Sigmoid colon (tissue), 3 donors: ENCODE measurements around the gene TLE7.

Source experiments
- CTCF ChIP-seq, 4 experiments: fragments of 450-650 bp in 3 of 4; fragments of 200-600 bp in 1 of 4; IDR thresholded peaks; one replicate each; pipeline ENCODE4 v1.5.1; 2016 to 2019; ENCODE audit warnings: antibody characterized with exemption in 4 of 4, mild to moderate bottlenecking in 3 of 4, moderate library complexity in 2 of 4
- POLR2A ChIP-seq, 2 donors: fragments of 450-650 bp; IDR thresholded peaks; one replicate each; pipeline ENCODE4 v1.6.1; 2016; ENCODE audit warnings: antibody characterized with exemption in 2 of 2, mild to moderate bottlenecking in 2 of 2, moderate library complexity in 2 of 2

GRCh38 chr16:71399801-71400563 is 41.9 kb downstream of the TLE7 start:
- TF ChIP-seq CTCF (IDR thresholded peaks at IDR 0.05) = no peak
- no peak for TF ChIP-seq POLR2A (IDR thresholded peaks at IDR 0.05)
